Fibroblast of lung (primary cell): ENCODE data around the gene NUDT14. TPM values are rescaled to one million over a fixed set of nuclear protein-coding genes. Genes with fewer than 3 reads are reported as not detected.

Experiments
- DNase-seq, 2 donors: peaks; one replicate each; pipeline versions ENCODE4 v3.0.0 to v3.0.0-alpha.2; 2010; ENCODE audit warnings: low read depth in 2 of 2
- H2AFZ ChIP-seq: 2 replicates; pipeline ENCODE4 v1.5.1; 2012; ENCODE audit warnings: low read length, control low read depth, inconsistent platforms
- H3K27ac ChIP-seq: 2 replicates; pipeline ENCODE4 v1.5.1; 2011; ENCODE audit warnings: low read length, control low read depth; ENCODE audit not compliant: insufficient read depth
- H3K27me3 ChIP-seq: 2 replicates; pipeline ENCODE4 v1.5.1; 2011; ENCODE audit warnings: mild to moderate bottlenecking, low read length; ENCODE audit not compliant: control insufficient read depth, insufficient read depth
- H3K36me3 ChIP-seq: 2 replicates; pipeline ENCODE4 v1.5.1; 2011; ENCODE audit warnings: low read length; ENCODE audit not compliant: control insufficient read depth, insufficient read depth
- H3K4me1 ChIP-seq: 2 replicates; pipeline ENCODE4 v1.5.1; 2011; ENCODE audit warnings: low read length; ENCODE audit not compliant: control insufficient read depth, insufficient read depth; ENCODE audit errors: extremely low read depth
- H3K4me2 ChIP-seq: 2 replicates; pipeline ENCODE4 v1.5.1; 2011; ENCODE audit warnings: low read length, control low read depth; ENCODE audit not compliant: insufficient read depth; ENCODE audit errors: extremely low read depth
- H3K4me3 ChIP-seq, 4 experiments: fragments of 200-600 bp in 1 of 4; sonication (generic) in 1 of 4; replicated peaks in 1 of 4; 2 replicates each; pipeline ENCODE4 v1.5.1; 2011 to 2016; ENCODE audit warnings: low read length in 4 of 4, low read depth in 3 of 4, mild to moderate bottlenecking in 3 of 4, control low read depth in 2 of 4, inconsistent platforms in 1 of 4, mixed read lengths in 1 of 4; ENCODE audit not compliant: insufficient read depth in 1 of 4; ENCODE audit errors: control extremely low read depth in 1 of 4
- H3K79me2 ChIP-seq: 2 replicates; pipeline ENCODE4 v1.5.1; 2012; ENCODE audit warnings: mild to moderate bottlenecking, low read length, inconsistent platforms; ENCODE audit not compliant: control insufficient read depth, insufficient read depth
- H3K9ac ChIP-seq: 2 replicates; pipeline ENCODE4 v1.5.1; 2011; ENCODE audit warnings: mild to moderate bottlenecking, low read length, control low read depth; ENCODE audit not compliant: insufficient read depth
- H3K9me3 ChIP-seq: 2 replicates; pipeline ENCODE4 v1.5.1; 2012; ENCODE audit warnings: low read depth, low read length; ENCODE audit not compliant: control insufficient read depth, insufficient read depth
- H4K20me1 ChIP-seq: 2 replicates; pipeline ENCODE4 v1.5.1; 2011; ENCODE audit warnings: low read length; ENCODE audit not compliant: control insufficient read depth, insufficient read depth; ENCODE audit errors: extremely low read depth
- EZH2 ChIP-seq: IDR thresholded peaks from 2 replicates; pipeline ENCODE4 v1.5.1; 2012; ENCODE audit warnings: low read length, control low read depth, mild to moderate bottlenecking; ENCODE audit errors: missing control alignments
- polyA plus RNA-seq, 2 donors: library from polyadenylated mRNA; depleted of rRNA in 1 of 2; stranded (reverse) in 1 of 2; unstranded in 1 of 2; fragments of >200 nt; gene quantifications; 2 replicates each; pipeline ENCODE4 v1.2.1, GENCODE V29; 2011 to 2012; ENCODE audit warnings: missing spikeins in 1 of 2
- total RNA-seq: library from RNA; depleted of rRNA; stranded (reverse); fragments of >200 nt; gene quantifications from 2 replicates; pipeline ENCODE4 v1.2.1, GENCODE V29; 2014
- TF ChIP-seq, protein P1 (sequence below), 2 donors: IDR thresholded peaks in 1 of 2; conservative IDR thresholded peaks in 1 of 2; 1 replicate in 1 of 2; 2 replicates in 1 of 2; pipeline ENCODE4 v1.5.1; 2011 to 2012; ENCODE audit warnings: low read length in 2 of 2, control low read depth in 1 of 2, inconsistent platforms in 1 of 2, low read depth in 1 of 2, mild to moderate bottlenecking in 1 of 2

Gene NUDT14
- total and polyA plus RNA-seq, 2 donors (not counting 1 experiment from before 2014, with no cell fraction given): 6.7 to 14.2 TPM

GRCh38 chr14:105208738-105209075, 27.6 kb upstream of the NUDT14 start:
- no peaks in the 10 kb centered on the region for H3K27me3 ChIP-seq
- peaks cover 3% of the 10 kb centered on the region for H3K36me3 ChIP-seq
- H3K9ac ChIP-seq: no peak overlapping the region
- TF ChIP-seq EZH2: no peak
- TF ChIP-seq, protein P1, sequence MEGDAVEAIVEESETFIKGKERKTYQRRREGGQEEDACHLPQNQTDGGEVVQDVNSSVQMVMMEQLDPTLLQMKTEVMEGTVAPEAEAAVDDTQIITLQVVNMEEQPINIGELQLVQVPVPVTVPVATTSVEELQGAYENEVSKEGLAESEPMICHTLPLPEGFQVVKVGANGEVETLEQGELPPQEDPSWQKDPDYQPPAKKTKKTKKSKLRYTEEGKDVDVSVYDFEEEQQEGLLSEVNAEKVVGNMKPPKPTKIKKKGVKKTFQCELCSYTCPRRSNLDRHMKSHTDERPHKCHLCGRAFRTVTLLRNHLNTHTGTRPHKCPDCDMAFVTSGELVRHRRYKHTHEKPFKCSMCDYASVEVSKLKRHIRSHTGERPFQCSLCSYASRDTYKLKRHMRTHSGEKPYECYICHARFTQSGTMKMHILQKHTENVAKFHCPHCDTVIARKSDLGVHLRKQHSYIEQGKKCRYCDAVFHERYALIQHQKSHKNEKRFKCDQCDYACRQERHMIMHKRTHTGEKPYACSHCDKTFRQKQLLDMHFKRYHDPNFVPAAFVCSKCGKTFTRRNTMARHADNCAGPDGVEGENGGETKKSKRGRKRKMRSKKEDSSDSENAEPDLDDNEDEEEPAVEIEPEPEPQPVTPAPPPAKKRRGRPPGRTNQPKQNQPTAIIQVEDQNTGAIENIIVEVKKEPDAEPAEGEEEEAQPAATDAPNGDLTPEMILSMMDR (conservative IDR thresholded peaks at IDR 0.05 in 1 of 2, IDR thresholded peaks at IDR 0.05 in 1 of 2; ENCODE audit: low read depth in 1 of 2, low read length in 2 of 2): no peak
- no peak overlapping the region for H3K4me3 ChIP-seq
- H3K4me1 ChIP-seq: no peaks in the 10 kb centered on the region
- no peak for DNase-seq
- H3K79me2 ChIP-seq: no peaks in the 10 kb centered on the region
- no peak overlapping the region for H3K4me2 ChIP-seq
- no peaks in the 10 kb centered on the region for H3K9me3 ChIP-seq
- no peaks in the 10 kb centered on the region for H4K20me1 ChIP-seq
- no peak overlapping the region for H3K27ac ChIP-seq
- no peak overlapping the region for H2AFZ ChIP-seq

DNA sequence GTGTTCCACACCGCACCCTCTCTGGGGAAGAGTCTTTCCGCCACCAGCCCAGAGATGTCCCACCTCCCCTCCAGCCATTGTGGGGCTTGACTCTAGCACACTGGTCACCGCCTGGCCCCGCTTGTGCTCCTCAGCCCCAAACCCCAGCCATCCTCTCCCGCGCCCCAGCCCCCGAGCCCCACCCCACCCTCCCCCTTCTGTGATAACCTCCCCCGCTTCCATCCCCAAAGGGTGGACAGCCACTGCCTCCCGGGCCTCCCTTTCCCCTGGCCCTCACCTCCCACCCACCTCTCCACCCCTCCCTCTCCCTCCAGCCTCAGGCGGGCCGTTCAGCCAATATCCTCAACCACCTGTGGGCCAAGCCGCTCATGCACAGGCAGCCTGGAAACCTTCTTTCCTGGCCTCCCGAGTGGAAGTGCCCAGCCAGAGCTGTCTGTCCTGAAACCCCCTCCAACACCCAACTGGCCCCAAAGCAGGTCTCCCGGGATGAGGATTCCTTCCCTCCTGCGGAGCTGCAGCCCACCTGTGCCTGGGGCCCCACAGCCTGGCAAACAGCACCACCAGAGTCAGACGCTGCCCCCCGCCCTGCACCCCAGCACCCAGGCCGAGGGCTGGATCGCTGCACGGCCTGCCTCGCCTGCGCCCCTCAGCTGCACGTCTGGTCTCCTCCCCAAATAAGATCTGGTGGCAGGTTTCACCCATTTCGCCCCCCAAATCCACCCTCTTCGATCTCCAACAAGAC, 27.1 kb upstream of the NUDT14 start:
- Histone ChIP-seq H4K20me1 (no peaks in the 10 kb centered on the region), H3K27me3 (no peaks in the 10 kb centered on the region), H2AFZ (no peak overlapping the region), H3K27ac (no peak overlapping the region), H3K4me3 (no peak overlapping the region), H3K4me1 (peaks cover under 1% of the 10 kb centered on the region), H3K9me3 (no peaks in the 10 kb centered on the region), H3K36me3 (peaks cover 3% of the 10 kb centered on the region), H3K9ac (no peak overlapping the region), H3K79me2 (no peaks in the 10 kb centered on the region), H3K4me2 (no peak overlapping the region)
- no peak for DNase-seq
- no peak for TF ChIP-seq EZH2
- TF ChIP-seq, protein P1 (conservative IDR thresholded peaks at IDR 0.05 in 1 of 2, IDR thresholded peaks at IDR 0.05 in 1 of 2; ENCODE audit: low read depth in 1 of 2, low read length in 2 of 2): no peak

- H3K27ac ChIP-seq: no peak overlapping the region
- no peaks in the 10 kb centered on the region for H4K20me1 ChIP-seq
- no peaks in the 10 kb centered on the region for H3K9me3 ChIP-seq
- H3K9ac ChIP-seq: no peak overlapping the region
- peaks cover 2% of the 10 kb centered on the region for H3K4me1 ChIP-seq
- H3K4me3 ChIP-seq: no peak overlapping the region
- H2AFZ ChIP-seq: no peak overlapping the region
- DNase-seq: no peak
- no peaks in the 10 kb centered on the region for H3K27me3 ChIP-seq
- no peaks in the 10 kb centered on the region for H3K79me2 ChIP-seq
- peaks cover 3% of the 10 kb centered on the region for H3K36me3 ChIP-seq
- no peak overlapping the region for H3K4me2 ChIP-seq
- TF ChIP-seq, protein P1 (conservative IDR thresholded peaks at IDR 0.05 in 1 of 2, IDR thresholded peaks at IDR 0.05 in 1 of 2; ENCODE audit: low read depth in 1 of 2, low read length in 2 of 2): no peak
- no peak for TF ChIP-seq EZH2
Measured at GRCh38 chr14:105207460-105207901, 26.4 kb upstream of the NUDT14 start.
